Skin of body (tissue), 2 donors: ENCODE results near the gene WHRN. TPM values are rescaled to one million over a fixed set of nuclear protein-coding genes. Genes with fewer than 3 reads are reported as not detected.

ENCODE experiments used
- DNase-seq: peaks from one replicate; lab custom pipeline; 2025; lab: John Stamatoyannopoulos, UW
- total RNA-seq: library from RNA; depleted of rRNA; stranded (reverse); fragments of >200 nt; gene quantifications from one replicate; pipeline ENCODE4 v1.2.3, GENCODE V29; 2014

WHRN gene
- total RNA-seq, 1 donor from 2014 or later: 2.0 TPM

DNA sequence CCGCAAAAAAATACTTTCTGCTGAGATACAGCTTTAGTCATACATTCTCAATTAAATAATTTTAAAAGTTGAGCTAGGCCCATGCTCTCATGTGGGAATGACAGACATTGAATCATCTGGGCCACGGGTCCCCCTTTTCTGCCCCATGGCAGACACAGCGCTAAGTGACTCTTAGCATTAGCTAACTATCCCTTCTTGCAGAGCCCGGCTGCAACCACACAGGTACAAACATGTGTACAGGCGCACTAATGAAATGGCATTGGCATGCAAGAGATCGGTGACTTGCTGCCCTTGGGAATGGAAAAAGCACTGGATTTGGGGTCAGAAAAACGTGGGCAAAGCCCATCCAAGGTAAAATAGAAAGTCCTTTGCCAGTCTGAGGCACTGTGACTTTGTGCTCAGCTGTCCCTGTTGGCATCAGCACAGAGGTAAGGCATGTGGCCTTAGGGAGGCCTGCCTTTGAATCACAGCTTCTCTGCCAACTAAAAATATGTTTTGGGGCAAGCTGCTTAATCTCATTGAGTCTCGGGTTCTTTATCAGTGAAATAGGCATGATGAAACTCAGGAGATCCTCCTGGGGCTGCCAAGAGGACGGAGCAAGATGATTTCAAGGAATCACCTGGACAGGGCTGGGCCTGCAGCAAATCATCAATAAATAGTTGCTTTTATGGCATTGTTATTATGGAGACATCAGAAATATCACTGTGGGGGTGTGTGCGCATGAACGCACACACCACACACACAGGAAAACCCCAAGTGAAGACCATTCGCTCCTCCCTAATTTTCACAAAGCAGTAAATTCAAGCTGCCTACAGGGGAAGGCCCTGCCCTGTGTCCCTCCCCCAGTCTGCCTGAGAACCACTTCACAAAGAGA, 54.2 kb downstream of the WHRN start:
- no peak for DNase-seq

DNA sequence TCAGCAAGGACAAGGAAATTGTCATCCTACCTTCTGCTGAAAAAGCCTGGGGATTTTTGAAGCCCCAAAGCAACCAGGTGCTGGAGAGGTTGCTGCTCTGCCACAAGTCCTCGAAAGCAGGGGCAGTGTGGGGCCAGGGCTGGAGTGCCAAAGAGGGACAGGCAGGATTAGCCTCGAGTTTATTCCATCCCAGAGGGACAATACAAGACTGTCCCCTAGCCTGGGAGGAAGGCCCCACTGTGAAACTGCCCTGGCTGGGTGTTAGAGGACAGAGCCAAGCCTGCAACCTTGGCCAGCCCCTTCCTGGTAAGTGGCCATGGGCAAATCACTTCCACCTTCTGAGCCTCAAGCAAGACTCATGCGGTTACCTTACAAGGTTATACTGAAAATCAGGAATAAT, 55.1 kb downstream of the WHRN start:
- no peak for DNase-seq

DNA sequence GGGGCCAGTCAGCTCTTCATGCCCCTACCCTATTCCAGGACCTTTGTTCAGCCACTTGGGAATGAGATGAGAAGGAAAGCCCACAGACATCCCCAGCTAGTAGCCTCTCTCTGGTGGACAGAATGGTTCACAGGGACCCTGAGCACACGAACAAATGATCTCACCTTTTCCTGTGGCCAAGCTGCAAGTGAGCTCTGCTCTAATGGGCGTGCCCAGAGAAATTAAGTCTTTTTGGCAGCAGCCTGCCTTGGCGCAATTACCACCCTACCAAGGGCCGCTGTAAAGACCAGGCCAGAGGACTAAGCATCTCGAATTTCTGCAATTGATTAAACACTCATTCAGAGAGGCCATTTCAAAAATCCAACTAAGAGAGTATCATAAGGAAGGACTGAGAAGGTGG, 56.0 kb downstream of the WHRN start:
- DNase-seq: no peak

DNA sequence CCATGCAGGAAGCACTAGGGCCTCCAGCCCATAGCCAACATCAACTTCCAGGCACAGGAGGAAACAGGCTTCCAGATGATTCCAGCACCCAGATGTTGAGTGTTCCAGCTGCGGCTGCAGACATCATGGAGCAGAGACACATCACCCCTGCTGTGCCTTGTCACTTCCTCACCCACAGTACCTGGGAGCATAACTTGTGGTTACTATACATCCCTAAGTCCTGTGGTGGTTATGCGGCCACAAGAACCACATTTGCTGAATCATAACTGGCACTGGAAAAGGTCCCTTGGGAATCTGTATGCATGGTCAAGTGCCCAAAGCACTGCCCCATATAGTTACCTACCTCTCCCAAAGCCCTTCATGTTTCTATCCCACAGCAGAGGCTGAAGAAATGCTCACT, 56.6 kb downstream of the WHRN start:
- no peak for DNase-seq

DNA sequence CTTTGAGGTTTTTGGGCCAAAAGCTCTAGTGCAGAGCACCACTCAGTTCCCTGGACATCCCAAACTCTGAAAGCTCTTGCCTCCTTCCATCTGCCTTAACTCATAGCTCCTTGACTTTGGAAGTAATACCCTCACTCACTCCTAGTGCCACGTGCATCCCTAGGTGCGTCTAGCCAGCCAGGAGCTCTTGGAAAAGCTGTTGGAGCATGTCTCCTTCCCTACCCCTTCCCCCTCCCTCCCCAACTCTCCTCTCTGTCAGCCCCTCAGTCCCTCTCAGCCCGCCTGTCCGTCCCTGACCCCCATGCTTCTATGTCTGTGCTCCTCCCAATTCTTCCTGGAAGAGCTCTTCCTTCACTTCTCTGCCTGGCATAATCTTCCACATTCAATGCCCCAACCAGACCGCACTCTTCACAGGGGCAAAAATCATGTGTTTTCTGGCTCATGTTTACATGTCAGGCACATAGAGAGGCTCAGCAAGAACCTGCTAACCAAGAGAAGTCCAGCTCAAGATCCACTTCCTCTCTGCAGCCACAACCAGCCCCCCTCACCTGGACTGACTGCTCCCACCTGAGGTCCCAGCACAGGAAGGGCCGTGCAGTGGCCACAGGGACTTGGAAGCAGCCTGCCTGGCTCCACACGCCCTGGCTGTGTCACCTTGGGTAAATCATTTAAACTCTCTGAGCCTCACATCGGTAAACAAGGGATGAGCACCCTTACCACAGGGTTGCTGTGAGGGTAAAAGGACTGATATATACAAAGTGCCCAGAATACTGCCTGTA, 58.4 kb downstream of the WHRN start:
- DNase-seq: no peak

DNA sequence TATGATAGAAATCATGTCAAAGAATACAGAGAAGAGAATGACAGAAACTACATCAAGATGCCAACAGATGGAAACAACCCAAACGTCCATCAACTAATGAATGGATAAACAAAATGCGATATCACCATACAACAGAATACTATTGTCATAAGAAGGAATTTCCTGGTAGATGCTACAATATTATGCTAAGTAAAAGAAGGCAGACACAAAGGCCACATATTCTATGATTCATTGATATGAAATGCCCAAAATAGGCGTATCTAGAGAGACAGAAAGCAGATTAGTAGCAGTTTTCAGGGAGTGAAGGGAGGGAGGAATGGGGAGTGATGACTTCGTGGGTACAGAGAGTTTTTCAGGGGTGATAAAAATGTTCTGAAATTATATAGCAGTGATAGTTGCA, 59.2 kb downstream of the WHRN start:
- DNase-seq: no peak

DNA sequence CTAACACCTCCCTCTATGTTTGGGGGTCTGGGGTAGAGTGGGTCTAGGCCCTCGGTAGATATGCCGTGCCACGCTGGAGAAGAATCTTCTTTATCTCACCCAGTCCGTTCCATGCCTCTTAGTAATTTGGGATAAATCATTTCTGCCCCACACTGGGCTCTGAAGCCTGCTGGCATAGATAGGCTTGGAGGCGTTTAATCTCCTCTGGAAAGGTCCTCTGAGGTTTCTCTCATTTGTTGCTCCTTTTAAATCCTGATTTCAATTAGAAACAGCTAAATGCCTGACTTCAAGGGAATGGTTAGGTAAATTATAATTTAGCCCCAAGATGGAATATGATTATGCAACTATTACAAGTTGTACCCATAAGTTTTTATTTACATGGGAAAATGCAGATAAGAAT, 59.7 kb downstream of the WHRN start:
- DNase-seq: no peak

DNA sequence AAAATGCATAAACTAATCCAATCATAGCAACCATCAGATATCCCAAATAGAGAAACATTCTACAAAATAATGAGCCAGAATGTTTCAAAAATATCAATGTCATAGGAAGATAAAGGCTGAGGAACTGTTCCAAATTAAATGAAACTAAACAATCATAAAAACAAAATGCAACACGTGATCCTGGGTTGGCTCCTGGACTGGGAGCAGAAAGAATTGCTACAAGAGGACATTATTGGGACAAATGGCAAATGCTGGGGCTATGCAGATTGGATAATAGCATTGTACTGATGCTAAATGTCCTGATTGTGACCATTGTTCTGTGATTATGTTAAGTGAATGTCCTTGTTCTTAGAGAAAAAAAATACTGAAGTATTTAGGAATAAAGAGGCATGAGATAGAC, 63.3 kb downstream of the WHRN start:
- DNase-seq: no peak

DNA sequence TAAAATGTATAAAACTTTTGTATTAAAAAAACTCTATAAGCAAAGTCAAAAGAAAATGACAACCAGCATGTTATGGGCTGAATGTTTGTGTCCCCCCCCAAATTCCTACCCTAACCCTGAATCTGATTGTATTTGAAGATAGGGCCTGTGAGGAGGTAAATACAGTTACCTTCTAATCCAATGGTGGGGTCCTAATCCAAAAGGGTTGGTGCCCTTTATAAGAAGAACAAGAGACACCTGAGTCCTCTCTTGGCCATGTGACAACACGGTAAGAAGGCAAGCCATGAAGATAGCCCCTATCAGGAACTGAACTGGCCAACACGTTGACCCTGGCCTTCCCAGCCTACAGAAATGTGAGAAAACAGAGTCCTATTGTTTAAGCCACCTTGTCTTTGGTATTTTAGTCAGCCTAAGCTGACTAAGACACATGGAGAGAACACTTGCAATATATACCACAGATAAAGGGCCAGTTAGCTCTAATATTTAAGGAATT, 67.8 kb downstream of the WHRN start:
- DNase-seq: no peak

DNA sequence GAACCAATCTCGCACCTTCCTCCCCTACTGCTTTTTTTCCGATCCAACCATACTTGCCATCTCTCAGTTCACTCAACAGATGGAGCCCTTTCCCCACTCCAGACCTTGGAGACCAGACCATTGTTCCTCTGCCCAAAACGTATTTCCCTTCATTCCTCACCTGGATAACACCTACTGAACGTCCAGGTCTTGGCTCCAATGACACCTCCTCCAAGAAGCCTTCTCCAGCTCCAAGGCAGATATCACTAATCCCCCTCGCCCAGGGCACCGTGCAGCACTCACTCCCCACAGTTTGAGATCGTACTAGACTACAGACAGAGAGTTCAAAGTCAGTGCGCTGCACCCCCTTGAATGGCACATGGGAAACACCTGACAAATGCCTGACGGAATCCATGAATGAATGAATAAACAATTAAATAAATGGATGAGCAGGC, 70.4 kb downstream of the WHRN start:
- DNase-seq: peak; percentile 2

DNA sequence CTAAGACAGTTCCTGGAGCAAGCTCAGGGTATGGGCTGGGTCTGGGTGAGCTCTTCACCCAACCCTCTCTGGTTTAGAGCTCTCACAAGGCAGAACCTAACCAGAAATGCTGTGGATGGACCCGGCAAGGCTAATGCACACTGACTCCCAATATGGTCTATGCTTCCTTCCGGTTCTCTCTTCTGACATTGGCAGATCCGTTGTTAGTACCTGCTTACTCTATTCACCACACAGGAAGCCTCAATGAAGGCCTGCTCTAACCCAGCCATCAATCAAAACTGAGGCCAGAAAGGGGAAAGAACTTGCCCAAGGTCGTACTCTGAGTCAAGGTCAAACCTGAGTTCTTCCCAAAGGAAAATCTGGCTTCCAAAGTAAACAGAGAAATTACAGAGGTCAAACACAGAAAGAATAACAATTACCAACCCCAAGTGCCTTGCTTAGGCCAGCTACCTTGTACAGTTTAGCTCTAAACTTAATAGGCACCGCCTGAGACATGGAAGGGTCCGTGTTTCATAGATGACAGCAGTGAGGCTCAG, 71.5 kb downstream of the WHRN start:
- DNase-seq: no peak

DNA sequence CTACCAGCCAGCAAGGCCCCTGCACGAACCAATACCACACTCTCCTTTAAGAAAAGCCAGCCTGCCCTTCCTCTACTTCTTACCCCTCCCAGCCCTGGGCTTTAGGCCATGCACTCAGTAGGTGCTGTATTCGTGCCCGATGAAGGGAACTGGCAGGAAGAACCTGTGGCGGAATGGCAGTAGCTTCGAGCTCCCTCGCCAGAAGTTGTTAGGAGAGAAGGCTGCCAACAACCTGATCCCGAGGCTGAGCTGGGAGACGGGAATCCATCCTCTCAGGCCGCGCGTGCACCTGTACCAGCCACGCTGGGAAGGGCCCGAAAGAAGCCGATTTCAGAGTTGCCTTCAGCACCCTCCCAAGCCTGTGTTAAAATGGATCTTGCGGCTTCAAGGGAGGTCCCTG, 72.2 kb downstream of the WHRN start:
- no peak for DNase-seq

DNA sequence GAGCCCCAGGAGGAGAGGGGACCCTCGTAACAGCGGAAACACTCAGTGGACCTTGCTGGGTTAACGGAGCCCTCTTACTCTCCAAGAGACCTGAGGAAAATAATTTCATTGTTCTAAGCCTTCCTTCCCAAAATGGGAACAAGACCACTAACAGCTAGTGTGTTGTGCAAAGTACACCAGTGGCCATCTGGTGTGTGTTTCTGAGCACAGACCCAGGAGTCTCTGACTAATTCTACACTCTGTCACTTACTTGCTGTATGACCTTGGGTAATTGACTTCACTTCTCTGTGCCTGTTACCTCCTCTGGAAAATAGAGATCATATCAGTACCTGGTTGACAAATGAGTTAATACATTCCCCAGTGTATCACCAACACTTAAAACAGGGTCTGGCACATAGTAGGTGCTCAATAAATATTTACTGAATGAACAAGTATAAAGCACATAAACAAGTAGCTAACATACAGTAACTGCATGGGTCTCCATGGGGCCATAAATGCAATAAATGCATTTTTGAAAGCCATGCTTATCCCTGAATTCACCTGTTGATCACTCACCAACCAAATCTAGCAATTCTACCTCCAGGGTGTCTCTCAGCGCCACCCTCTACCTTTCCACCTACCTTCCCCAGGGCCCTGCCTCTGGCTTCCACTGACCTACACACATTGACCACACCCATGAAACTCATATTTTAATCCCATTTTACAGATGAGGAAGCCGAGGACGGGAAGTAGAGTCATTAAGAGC, 72.8 kb downstream of the WHRN start:
- no peak for DNase-seq

DNA sequence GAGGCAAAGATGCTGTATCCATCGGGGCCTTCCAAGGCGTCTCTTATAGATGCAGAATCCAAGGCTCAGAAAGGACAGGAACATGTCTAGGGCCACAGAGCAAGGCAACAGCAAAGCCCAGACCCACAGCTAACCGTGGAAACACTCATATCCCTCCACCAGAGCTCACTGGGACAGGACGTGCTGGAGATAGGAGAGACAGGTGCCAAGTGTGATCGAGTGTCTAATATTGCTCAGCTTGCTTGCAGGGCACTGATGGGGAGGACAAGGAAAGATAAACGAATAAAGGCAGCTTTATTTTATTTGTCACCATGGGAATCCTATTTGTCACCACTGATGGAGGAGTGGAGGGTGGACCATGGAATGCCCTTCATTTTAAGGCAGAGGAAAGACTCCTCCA, 73.5 kb downstream of the WHRN start:
- no peak for DNase-seq

DNA sequence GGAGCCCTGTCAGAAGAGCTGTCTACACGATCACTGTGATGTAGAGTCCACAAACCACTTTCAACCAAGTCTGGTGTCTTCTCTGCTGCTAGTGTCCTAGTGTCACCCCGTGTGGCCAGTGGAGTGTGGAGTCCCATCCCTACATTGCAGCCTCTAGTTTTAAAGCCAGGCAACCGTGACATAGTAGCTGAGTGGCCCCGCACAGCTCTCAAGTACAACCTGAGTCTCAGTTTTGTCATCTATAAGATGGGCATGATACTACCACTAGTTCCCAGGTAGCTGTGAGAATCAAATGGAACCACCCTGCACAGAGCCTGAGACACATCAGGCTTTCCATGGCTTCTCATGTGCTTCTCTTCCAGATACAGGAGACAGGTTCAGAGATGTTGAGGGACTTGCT, 74.3 kb downstream of the WHRN start:
- no peak for DNase-seq

DNA sequence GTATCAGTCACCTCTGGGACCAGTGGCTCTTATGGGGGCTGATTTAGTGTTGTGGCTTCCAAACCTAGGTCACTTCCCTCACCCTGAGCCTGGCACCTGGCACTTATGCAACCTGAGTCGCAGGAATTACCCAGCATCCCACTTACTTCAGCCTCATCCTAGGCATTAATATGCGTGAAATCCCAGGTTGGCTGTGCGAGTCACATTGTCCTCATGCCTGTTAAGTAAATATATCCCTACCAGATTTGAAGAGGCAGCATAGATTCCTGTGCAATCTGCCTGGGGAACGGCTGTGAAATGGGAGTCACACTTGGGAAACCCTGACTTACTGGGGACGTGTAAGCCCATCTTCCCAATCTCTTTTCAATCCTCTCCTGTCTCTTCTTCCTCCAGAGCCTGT, 74.8 kb downstream of the WHRN start:
- no peak for DNase-seq

DNA sequence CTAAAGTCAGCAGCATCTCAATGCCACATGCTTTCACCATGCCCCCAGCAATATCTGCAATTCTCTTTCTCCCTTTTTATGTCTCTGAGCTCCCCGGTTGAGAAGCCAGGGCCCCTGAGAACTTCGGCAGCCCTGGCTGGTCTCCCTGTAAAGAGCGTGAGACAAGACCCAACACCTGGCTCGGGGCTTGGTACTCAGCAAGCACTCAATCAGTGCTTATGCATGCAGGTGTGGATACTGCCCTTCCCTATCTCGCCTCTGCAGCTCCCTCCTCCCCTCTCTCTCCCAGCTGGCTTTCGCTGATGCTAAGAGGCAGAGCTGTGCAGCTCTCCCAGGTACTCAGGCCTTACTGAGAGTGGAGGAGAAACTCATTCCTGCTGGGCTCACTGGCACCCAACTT, 75.8 kb downstream of the WHRN start:
- no peak for DNase-seq

DNA sequence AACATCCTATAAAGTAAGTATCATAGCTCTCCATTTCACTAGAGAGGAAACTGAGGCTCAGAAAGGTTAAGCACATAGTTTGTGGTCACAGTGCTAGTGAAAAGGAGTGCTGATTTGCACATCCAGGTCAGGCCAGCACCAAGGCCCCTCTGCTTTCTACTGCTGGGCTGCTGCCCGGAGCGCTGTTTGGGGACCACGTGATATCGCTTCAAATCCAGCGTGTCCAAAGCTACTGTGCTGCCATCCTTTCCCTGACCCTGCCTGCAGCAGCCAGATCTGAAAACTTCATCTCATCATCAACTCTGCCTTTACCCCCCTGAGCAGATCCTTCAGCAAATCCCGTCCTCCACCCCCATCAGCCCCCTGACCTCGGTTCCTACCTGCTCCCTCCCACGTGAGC, 76.8 kb downstream of the WHRN start:
- DNase-seq: no peak

DNA sequence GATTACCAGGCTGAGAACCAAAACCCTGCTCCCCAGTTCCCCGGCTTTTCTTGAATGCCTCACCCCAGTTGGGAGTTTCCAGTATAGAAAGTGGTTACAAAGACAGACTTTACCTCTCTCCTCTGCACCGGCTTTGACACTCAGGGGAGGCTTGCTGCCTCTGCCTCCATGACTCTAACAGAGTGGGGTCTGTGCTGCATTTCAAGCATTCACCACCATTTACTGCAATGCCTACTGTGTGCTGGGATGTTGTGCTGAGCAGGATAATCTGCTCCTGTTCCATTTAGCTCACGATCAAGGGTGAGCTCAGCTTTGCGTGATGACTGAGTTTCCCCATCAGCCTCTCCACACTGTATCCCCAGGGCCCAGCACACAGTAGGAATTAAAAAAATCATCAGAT, 77.6 kb downstream of the WHRN start:
- DNase-seq: no peak

DNA sequence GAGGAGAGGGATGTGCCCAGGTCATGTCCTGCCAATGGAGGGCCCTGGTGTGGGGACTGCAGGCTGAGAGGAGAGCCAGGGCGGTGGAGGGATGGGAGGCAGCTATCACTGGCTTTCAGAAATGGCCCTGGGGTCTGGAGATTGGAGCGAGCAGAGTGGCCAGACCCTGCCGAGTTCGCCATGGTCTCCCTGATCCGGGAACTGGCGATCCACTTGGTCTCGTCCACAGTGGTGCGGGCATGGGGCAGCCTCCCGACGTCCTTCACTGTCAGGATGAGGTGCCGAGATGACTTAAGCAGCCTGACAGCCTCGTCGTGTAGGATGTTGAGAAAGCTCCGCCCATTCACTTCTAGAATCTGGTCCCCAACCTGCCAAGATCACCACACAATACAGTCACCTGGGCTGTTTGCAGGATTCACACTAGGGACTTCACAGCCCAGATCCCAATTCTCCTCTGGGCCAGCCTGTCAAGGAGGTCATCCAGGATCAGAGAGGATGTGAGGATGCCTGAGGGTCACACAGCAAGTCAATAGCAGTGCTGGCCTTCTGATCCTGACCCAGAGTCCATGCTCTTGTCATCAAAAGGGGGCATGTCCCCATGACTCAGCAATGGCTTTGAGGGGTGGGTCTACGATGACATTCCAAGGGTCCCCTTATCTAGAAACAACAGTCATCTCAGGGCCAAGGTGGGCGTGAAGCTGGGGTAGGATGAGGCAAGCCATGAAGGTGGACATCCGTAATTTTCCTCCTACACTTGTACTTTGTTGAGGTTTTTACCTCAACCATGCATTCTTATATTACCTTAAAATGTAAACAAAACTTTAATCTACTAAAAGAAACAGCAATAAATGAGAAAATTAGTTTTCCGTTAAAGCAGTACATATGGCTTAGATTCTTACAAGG, 79.0 kb downstream of the WHRN start:
- no peak for DNase-seq

DNA sequence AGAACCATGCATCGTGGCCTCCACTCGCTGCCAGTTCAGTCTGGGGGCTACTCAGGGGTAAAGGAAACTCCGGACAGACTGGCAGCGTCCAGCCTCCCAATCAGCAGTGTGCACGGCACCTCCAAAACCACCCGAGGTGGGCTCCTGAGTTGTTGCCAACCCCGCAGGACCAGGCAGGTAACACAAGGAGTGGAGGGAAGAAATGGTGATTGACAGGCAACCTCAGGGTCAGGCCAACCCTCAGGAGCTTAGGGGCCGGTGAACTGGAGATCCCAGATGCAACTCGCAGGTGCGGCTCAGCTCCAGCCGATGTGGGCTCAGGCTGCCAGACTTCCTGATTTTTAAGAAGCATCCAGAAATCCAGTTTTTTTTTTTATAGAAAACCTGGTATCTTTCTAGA, 80.1 kb downstream of the WHRN start:
- DNase-seq: no peak
